MM.1S (cell line): ENCODE results near the gene TSPAN4.

Experiments used
- EZH2 ChIP-seq: fragments of 300-600 bp; sonication (generic); optimal IDR thresholded peaks from 2 replicates; pipeline ENCODE3; 2017; ENCODE audit warnings: low read depth, mild to moderate bottlenecking, antibody characterized with exemption, low read length, mixed read lengths
- TF ChIP-seq, protein P1 (sequence below): fragments of 300-600 bp; sonication (generic); IDR thresholded peaks from 2 replicates; pipeline ENCODE4 v1.5.1; 2016; ENCODE audit warnings: antibody characterized with exemption, low read length, mixed read lengths

DNA sequence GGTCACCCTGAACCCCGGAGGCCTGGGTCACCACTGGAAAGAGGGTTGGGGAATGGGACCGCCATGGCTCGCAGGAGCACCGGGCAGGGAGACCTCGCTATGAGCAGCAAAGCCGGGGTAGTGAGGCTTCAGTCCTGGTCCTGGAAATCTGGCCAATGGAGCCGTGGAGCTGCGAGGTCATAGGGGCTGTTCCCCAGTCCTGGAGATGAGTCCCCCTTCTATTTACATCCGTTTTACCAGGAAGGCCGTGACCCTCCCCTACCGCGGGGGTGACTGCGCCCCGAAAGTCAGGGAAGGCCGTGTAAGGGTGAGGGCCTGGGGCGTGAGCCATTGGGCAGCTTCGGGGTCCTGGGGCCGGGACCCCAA is 38.1 kb upstream of the TSPAN4 start:
- TF ChIP-seq, protein P1, sequence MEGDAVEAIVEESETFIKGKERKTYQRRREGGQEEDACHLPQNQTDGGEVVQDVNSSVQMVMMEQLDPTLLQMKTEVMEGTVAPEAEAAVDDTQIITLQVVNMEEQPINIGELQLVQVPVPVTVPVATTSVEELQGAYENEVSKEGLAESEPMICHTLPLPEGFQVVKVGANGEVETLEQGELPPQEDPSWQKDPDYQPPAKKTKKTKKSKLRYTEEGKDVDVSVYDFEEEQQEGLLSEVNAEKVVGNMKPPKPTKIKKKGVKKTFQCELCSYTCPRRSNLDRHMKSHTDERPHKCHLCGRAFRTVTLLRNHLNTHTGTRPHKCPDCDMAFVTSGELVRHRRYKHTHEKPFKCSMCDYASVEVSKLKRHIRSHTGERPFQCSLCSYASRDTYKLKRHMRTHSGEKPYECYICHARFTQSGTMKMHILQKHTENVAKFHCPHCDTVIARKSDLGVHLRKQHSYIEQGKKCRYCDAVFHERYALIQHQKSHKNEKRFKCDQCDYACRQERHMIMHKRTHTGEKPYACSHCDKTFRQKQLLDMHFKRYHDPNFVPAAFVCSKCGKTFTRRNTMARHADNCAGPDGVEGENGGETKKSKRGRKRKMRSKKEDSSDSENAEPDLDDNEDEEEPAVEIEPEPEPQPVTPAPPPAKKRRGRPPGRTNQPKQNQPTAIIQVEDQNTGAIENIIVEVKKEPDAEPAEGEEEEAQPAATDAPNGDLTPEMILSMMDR: no peak
- TF ChIP-seq EZH2: no peak
